ES-I3 (cell line): ENCODE results near the gene ANKRD11.
A peak's percentile ranks its signal among the peaks of the same experiment; 100 is the strongest.
"Not testable (repeated sequence)": the region's sequence is repeated elsewhere in the genome, so short reads cannot be mapped to it uniquely, and the experiment has no call there.

Source experiments
- H3K36me3 ChIP-seq: 2 replicates; pipeline ENCODE4 v1.6.1; 2013; ENCODE audit warnings: mild to moderate bottlenecking, low read length, control low read depth, moderate library complexity; ENCODE audit not compliant: insufficient read depth
- H3K4me1 ChIP-seq: 2 replicates; pipeline ENCODE4 v1.6.1; 2013; ENCODE audit warnings: mild to moderate bottlenecking, control low read depth, low read length; ENCODE audit not compliant: insufficient read depth
- H3K9ac ChIP-seq: 2 replicates; pipeline ENCODE4 v1.6.1; 2013; ENCODE audit warnings: low read depth, mild to moderate bottlenecking, low read length, moderate library complexity
- H3K9me3 ChIP-seq: 2 replicates; pipeline ENCODE4 v1.6.1; 2013; ENCODE audit warnings: mild to moderate bottlenecking, low read length, moderate library complexity; ENCODE audit not compliant: control insufficient read depth, insufficient read depth

The ANKRD11 gene

GRCh38 chr16:89244264-89244663, 246.1 kb downstream of the ANKRD11 start:
- H3K4me1 ChIP-seq, H3K36me3 ChIP-seq, H3K9ac ChIP-seq, H3K9me3 ChIP-seq: not testable (repeated sequence)

GRCh38 chr16:89243664-89244063, 246.7 kb downstream of the ANKRD11 start:
- Histone ChIP-seq H3K4me1 (no peaks in the 10 kb centered on the region), H3K9ac (no peak overlapping the region), H3K36me3 (no peaks in the 10 kb centered on the region), H3K9me3 (no peaks in the 10 kb centered on the region; the same call in 1 of the 2 replicates)

- no peaks in the 10 kb centered on the region for H3K36me3 ChIP-seq
- no peak overlapping the region for H3K9ac ChIP-seq
Observed at GRCh38 chr16:89242795-89243200, 247.6 kb downstream of the ANKRD11 start.

GRCh38 chr16:89241187-89242007, 249.0 kb downstream of the ANKRD11 start:
- Histone ChIP-seq H3K9ac (peak overlapping the region; percentile 100), H3K4me1 (no peaks in the 10 kb centered on the region), H3K36me3 (no peaks in the 10 kb centered on the region), H3K9me3 (no peaks in the 10 kb centered on the region; the same call in 1 of the 2 replicates)

More at GRCh38 chr16:89242795-89243200, 247.6 kb downstream of the ANKRD11 start:
- no peaks in the 10 kb centered on the region; the same call in 1 of the 2 replicates for H3K9me3 ChIP-seq
- H3K4me1 ChIP-seq: no peaks in the 10 kb centered on the region

- no peak overlapping the region for H3K9ac ChIP-seq
Observed at GRCh38 chr16:89237733-89238132, 252.6 kb downstream of the ANKRD11 start.

GRCh38 chr16:89233678-89234490, 256.5 kb downstream of the ANKRD11 start:
- H3K9me3 ChIP-seq: peaks cover 4% of the 10 kb centered on the region
- no peaks in the 10 kb centered on the region for H3K4me1 ChIP-seq
- peaks cover 18% of the 10 kb centered on the region for H3K36me3 ChIP-seq
- no peak overlapping the region for H3K9ac ChIP-seq

More at GRCh38 chr16:89237733-89238132, 252.6 kb downstream of the ANKRD11 start:
- H3K36me3 ChIP-seq: no peaks in the 10 kb centered on the region; the same call in 1 of the 2 replicates
- H3K9me3 ChIP-seq: no peaks in the 10 kb centered on the region; the same call in none of the 2 replicates
- H3K4me1 ChIP-seq: no peaks in the 10 kb centered on the region

- Histone ChIP-seq H3K9ac (no peak overlapping the region), H3K4me1 (no peaks in the 10 kb centered on the region), H3K9me3 (peaks cover 17% of the 10 kb centered on the region), H3K36me3 (peaks cover 34% of the 10 kb centered on the region)
Observed at GRCh38 chr16:89232107-89232506, 258.3 kb downstream of the ANKRD11 start.

GRCh38 chr16:89230255-89230654, 260.1 kb downstream of the ANKRD11 start:
- Histone ChIP-seq H3K9me3 (peaks cover 21% of the 10 kb centered on the region; the same call in 1 of the 2 replicates), H3K4me1 (no peaks in the 10 kb centered on the region), H3K36me3 (peaks cover 43% of the 10 kb centered on the region), H3K9ac (no peak overlapping the region)

GRCh38 chr16:89224665-89225064, 265.7 kb downstream of the ANKRD11 start:
- no peak overlapping the region for H3K9ac ChIP-seq
- peaks cover 32% of the 10 kb centered on the region for H3K36me3 ChIP-seq
- peaks cover 17% of the 10 kb centered on the region; the same call in 1 of the 2 replicates for H3K9me3 ChIP-seq
- H3K4me1 ChIP-seq: no peaks in the 10 kb centered on the region

GRCh38 chr16:89222931-89223330, 267.4 kb downstream of the ANKRD11 start:
- Histone ChIP-seq H3K9me3 (peaks cover 9% of the 10 kb centered on the region; the same call in 1 of the 2 replicates), H3K9ac (no peak overlapping the region), H3K4me1 (no peaks in the 10 kb centered on the region), H3K36me3 (peaks cover 24% of the 10 kb centered on the region)

- Histone ChIP-seq H3K9ac (no peak overlapping the region), H3K4me1 (no peaks in the 10 kb centered on the region), H3K36me3 (peaks cover 11% of the 10 kb centered on the region), H3K9me3 (0 out of 2 replicates have a peak, but pooled peaks cover 3% of the 10 kb centered on the region)
Observed at GRCh38 chr16:89221604-89222003, 268.8 kb downstream of the ANKRD11 start.

- H3K9me3 ChIP-seq: no peaks in the 10 kb centered on the region
- H3K36me3 ChIP-seq: peaks cover 8% of the 10 kb centered on the region
- H3K4me1 ChIP-seq: no peaks in the 10 kb centered on the region
- no peak overlapping the region for H3K9ac ChIP-seq
Observed at GRCh38 chr16:89219365-89219764, 271.0 kb downstream of the ANKRD11 start.
